CD14-positive monocyte (primary cell): ENCODE measurements around the gene PNLIP. TPM values are rescaled to one million over a fixed set of nuclear protein-coding genes. Genes with fewer than 3 reads are reported as not detected.

Experiments used
- DNase-seq, 3 donors: peaks; one replicate each; pipeline ENCODE4 v3.0.0-alpha.2; 2011 to 2022
- H2AFZ ChIP-seq: 2 replicates; pipeline ENCODE4 v1.6.0; 2012; ENCODE audit warnings: mild to moderate bottlenecking, low read depth, low read length, inconsistent platforms; ENCODE audit not compliant: insufficient read depth, poor library complexity, severe bottlenecking
- H3K27ac ChIP-seq, 2 donors: 1 replicate in 1 of 2; 2 replicates in 1 of 2; pipeline ENCODE4 v1.5.1; 2012 to 2013; ENCODE audit warnings: low read length in 2 of 2, control low read depth in 1 of 2, inconsistent platforms in 1 of 2, low read depth in 1 of 2, mild to moderate bottlenecking in 1 of 2
- H3K27me3 ChIP-seq, 2 donors: one replicate each; pipeline versions ENCODE4 v1.6.0 to v1.6.1; 2011 to 2013; ENCODE audit warnings: low read length in 2 of 2; ENCODE audit not compliant: control insufficient read depth in 2 of 2, insufficient read depth in 2 of 2
- H3K36me3 ChIP-seq, 2 donors: replicated peaks in 1 of 2; 1 replicate in 1 of 2; 2 replicates in 1 of 2; pipeline versions ENCODE4 v1.5.1 to v1.6.1; 2012 to 2013; ENCODE audit warnings: low read length in 2 of 2, control low read depth in 1 of 2, inconsistent platforms in 1 of 2, mild to moderate bottlenecking in 1 of 2; ENCODE audit not compliant: insufficient read depth in 2 of 2, control insufficient read depth in 1 of 2
- H3K4me1 ChIP-seq, 2 donors: 1 replicate in 1 of 2; 2 replicates in 1 of 2; pipeline versions ENCODE4 v1.5.1 to v1.6.1; 2012 to 2013; ENCODE audit warnings: low read length in 2 of 2, control low read depth in 1 of 2, inconsistent platforms in 1 of 2, mild to moderate bottlenecking in 1 of 2, moderate library complexity in 1 of 2; ENCODE audit not compliant: insufficient read depth in 2 of 2, control insufficient read depth in 1 of 2
- H3K4me2 ChIP-seq: replicated peaks from 2 replicates; pipeline ENCODE3; 2012; ENCODE audit warnings: low read length, moderate library complexity, mild to moderate bottlenecking; ENCODE audit not compliant: poor library complexity, severe bottlenecking; ENCODE audit errors: extremely low read depth
- H3K4me3 ChIP-seq, 3 experiments: fragments of 200-600 bp in 1 of 3; sonication (generic) in 1 of 3; replicated peaks in 1 of 3; 1 replicate in 2 of 3; 2 replicates in 1 of 3; pipeline ENCODE4 v1.5.1; 2011 to 2013; ENCODE audit warnings: low read length in 3 of 3, mild to moderate bottlenecking in 3 of 3, control low read depth in 2 of 3, low read depth in 2 of 3, inconsistent platforms in 1 of 3, moderate library complexity in 1 of 3
- H3K79me2 ChIP-seq: 2 replicates; pipeline ENCODE4 v1.6.0; 2012; ENCODE audit warnings: mild to moderate bottlenecking, control low read depth, inconsistent platforms, low read length, moderate library complexity; ENCODE audit not compliant: insufficient read depth
- H3K9ac ChIP-seq: 2 replicates; pipeline ENCODE4 v1.6.0; 2017; ENCODE audit warnings: low read length, mild to moderate bottlenecking; ENCODE audit not compliant: insufficient read depth, poor library complexity, severe bottlenecking
- H3K9me3 ChIP-seq, 2 donors: replicated peaks in 1 of 2; 1 replicate in 1 of 2; 2 replicates in 1 of 2; pipeline versions ENCODE4 v1.5.1 to v1.6.1; 2012 to 2013; ENCODE audit warnings: low read length in 2 of 2, control low read depth in 1 of 2; ENCODE audit not compliant: control insufficient read depth in 1 of 2, insufficient read depth in 1 of 2
- H4K20me1 ChIP-seq: 2 replicates; pipeline ENCODE4 v1.6.0; 2012; ENCODE audit warnings: mild to moderate bottlenecking, low read length, control low read depth, moderate library complexity; ENCODE audit not compliant: insufficient read depth
- H3K27ac Mint-ChIP-seq, 7 donors: one replicate each; pipeline ENCODE4 v1.8.0; 2020; ENCODE audit warnings: mild to moderate bottlenecking in 7 of 7, mixed read lengths in 7 of 7, moderate library complexity in 6 of 7, inconsistent platforms in 2 of 7
- H3K27me3 Mint-ChIP-seq, 3 donors: one replicate each; pipeline ENCODE4 v1.8.0; 2021 to 2022; ENCODE audit warnings: low read depth in 3 of 3, mild to moderate bottlenecking in 3 of 3, mixed read lengths in 3 of 3, moderate library complexity in 3 of 3, inconsistent platforms in 1 of 3
- H3K36me3 Mint-ChIP-seq, 2 donors: one replicate each; pipeline ENCODE4 v1.8.0; 2020; ENCODE audit warnings: mixed read lengths in 2 of 2, inconsistent platforms in 1 of 2, mild to moderate bottlenecking in 1 of 2
- H3K4me1 Mint-ChIP-seq: one replicate; pipeline ENCODE4 v1.8.0; 2020; ENCODE audit warnings: mild to moderate bottlenecking, mixed read lengths
- H3K4me3 Mint-ChIP-seq, 2 donors: one replicate each; pipeline ENCODE4 v1.8.0; 2020; ENCODE audit warnings: mild to moderate bottlenecking in 2 of 2, mixed read lengths in 2 of 2, moderate library complexity in 1 of 2
- H3K9me3 Mint-ChIP-seq, 7 donors: one replicate each; pipeline ENCODE4 v1.8.0; 2020 to 2022; ENCODE audit warnings: mixed read lengths in 7 of 7, mild to moderate bottlenecking in 6 of 7, moderate library complexity in 6 of 7, inconsistent platforms in 2 of 7
- CTCF ChIP-seq: fragments of 200-600 bp; IDR thresholded peaks from one replicate; pipeline ENCODE4 v1.8.0; 2022; ENCODE audit warnings: antibody characterized with exemption, mild to moderate bottlenecking
- WGBS: methylation state at CpG from one replicate; pipeline ENCODE4 v1.1.5; 2013; ENCODE audit warnings: missing lambda C conversion rate; ENCODE audit not compliant: insufficient coverage; 5-methylcytosine and 5-hydroxymethylcytosine counted together
- intact Hi-C, 2 donors: fragments of 100-400 bp; cut with micrococcal nuclease; formaldehyde crosslinking; loops; one replicate each; pipeline versions ENCODE4 v1.15.0 to v1.15.1; 2023
- polyA plus RNA-seq, 3 donors: library from polyadenylated mRNA; depleted of rRNA in 1 of 3; unstranded in 2 of 3; stranded (reverse) in 1 of 3; fragments of 300-500 nt in 2 of 3; fragments of >200 nt in 1 of 3; fragmentation: Illumina TruSeq in 2 of 3; gene quantifications; 1 replicate in 2 of 3; 2 replicates in 1 of 3; pipeline ENCODE4 v1.2.3, GENCODE V29; 2012 to 2021
- small RNA-seq: library from RNA; depleted of rRNA; stranded (forward); fragments of <200 nt; gene quantifications from one replicate; pipeline ENCODE3, GENCODE V24; 2012; ENCODE audit warnings: low read depth; ENCODE audit not compliant: insufficient read length

The PNLIP gene
- polyA plus RNA-seq, 3 donors, result not detected

GRCh38 chr10:116615199-116615776 lies 69.6 kb downstream of the PNLIP start:
- Histone ChIP-seq H3K36me3 (no peaks in the 10 kb centered on the region), H3K27me3 (peaks cover 0 to 5% of the 10 kb centered on the region in 2 donors), H3K79me2 (no peaks in the 10 kb centered on the region), H3K4me3 (no peak overlapping the region), H3K9ac (no peak overlapping the region), H4K20me1 (no peaks in the 10 kb centered on the region), H3K4me1 (no peaks in the 10 kb centered on the region), H3K4me2 (no peak overlapping the region), H3K27ac (no peak overlapping the region), H3K9me3 (peaks cover 0 to 6% of the 10 kb centered on the region in 2 donors), H2AFZ (no peak overlapping the region)
- intact Hi-C loops, result no loop called here
- Mint-ChIP-seq H3K4me1 (no peaks in the 10 kb centered on the region), H3K4me3 (no peak overlapping the region), H3K9me3 (peaks cover under 1 to 11% (median 3%) of the 10 kb centered on the region in 7 donors), H3K27me3 (peaks cover 2 to 10% (median 10%) of the 10 kb centered on the region in 3 donors), H3K36me3 (no peaks in the 10 kb centered on the region), H3K27ac (no peak overlapping the region)
- WGBS, result 60% methylated on average over 1 of the region's 3 CpGs
- no peak for DNase-seq
- TF ChIP-seq CTCF, result no peak

Small RNAs within 50 kb of the gene (small RNA-seq; reads per million reads assigned to genes)
- not detected for gene RNU6-1090P

Other genes starting within 250 kb of the PNLIP start
- gene CCDC172, start 221.5 kb upstream of the PNLIP start, polyA plus RNA-seq, result not detected
- gene PNLIPRP3, start 118.1 kb upstream of the PNLIP start, polyA plus RNA-seq, result not detected
- gene PNLIPRP1, start 45.0 kb downstream of the PNLIP start, polyA plus RNA-seq, result under 1 TPM in 1 of 3 donors, not detected in 2; 0.04 TPM
- gene PNLIPRP2, start 75.0 kb downstream of the PNLIP start, polyA plus RNA-seq, result not detected
- under 1 TPM in 1 of 3 donors, not detected in 2; 0.01 TPM for gene HSPA12A, start 196.6 kb downstream of the PNLIP start, polyA plus RNA-seq